ENCODE data around the gene COPB1. TPM values are rescaled to one million over a fixed set of nuclear protein-coding genes. Genes with fewer than 3 reads are reported as not detected.
A peak's percentile ranks its signal among the peaks of the same experiment; 100 is the strongest.
"Not testable (repeated sequence)": the region's sequence is repeated elsewhere in the genome, so short reads cannot be mapped to it uniquely, and the experiment has no call there.

Gene COPB1
- total and polyA plus RNA-seq, 2 of the 13 experiments (the other 11 are each of a cell fraction or from before 2014, with no cell fraction given), result 114 to 195 TPM

DNA sequence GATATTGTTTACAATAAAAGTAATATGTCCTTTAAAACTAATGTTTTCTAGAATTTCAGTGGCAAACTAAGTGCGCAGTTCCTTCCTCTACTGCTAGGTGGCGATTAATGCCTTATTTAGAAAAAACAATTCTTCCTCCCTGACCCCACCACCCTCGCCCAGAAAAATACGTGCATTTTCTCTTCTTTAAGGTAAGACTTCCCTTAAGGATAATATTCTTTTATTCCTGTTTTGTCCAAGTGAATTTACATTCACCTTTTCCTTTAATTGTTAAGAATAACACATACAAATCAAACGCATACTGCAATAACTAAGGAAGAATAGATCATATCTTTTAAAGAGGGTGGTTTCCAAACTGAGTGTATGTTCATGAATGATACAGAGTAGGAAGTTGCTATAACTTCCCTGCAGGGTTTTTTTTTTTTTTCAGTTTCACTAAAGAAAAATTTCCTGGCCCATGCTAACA is 37.6 kb upstream of the COPB1 start:
- DNase-seq (ENCODE audit: low spot score), result peak; percentile 20
- H3K4me3 ChIP-seq (replicated peaks in 1 of 3; ENCODE audit: insufficient read depth in 1 of 3, low read depth in 2 of 3, low read length in 3 of 3), result no peak overlapping the region
- BruUV-seq (replicated peaks), result no TSS peak
- no peak overlapping the region for H3K9ac ChIP-seq (ENCODE audit: insufficient read depth, low read depth, low read length)
- H3K27ac ChIP-seq (ENCODE audit: extremely low read length, insufficient read depth, low read length), result peak overlapping the region; percentile 6
- ChIA-PET CTCF (ENCODE audit: low intra/inter-chr PET ratio, low total read pairs) (interaction anchor here (1.8 kb wide), 1 partner anchor 371 kb away, joined by 6 read pairs; no protein-coding TSS in a partner anchor), POLR2A (no interaction called here)
- H3K36me3 ChIP-seq (replicated peaks in 1 of 2; ENCODE audit: control insufficient read depth in 1 of 2, insufficient read depth in 2 of 2, low read length in 2 of 2), result no peaks in the 10 kb centered on the region; a peak in 1 of 5 replicates
- 0 out of 2 replicates have a peak overlapping the region, but pooled peaks have one; percentile 29 for H3K4me2 ChIP-seq (ENCODE audit: low read depth, low read length)
- no peaks in the 10 kb centered on the region for H3K9me3 ChIP-seq (ENCODE audit: low read length)
- H3K27me3 ChIP-seq (ENCODE audit: control insufficient read depth in 1 of 2, insufficient read depth in 2 of 2, low read length in 2 of 2), result no peaks in the 10 kb centered on the region
- H4K20me1 ChIP-seq (ENCODE audit: insufficient read depth, low read length), result no peaks in the 10 kb centered on the region
- FAIRE-seq, result no peak
- TF ChIP-seq RAD21 (CRISPR knock-in tag; IDR thresholded peaks at IDR 0.05) (peak; percentile 50; the same call in 1 of the 2 replicates), ZFP82 (CRISPR knock-in tag; IDR thresholded peaks at IDR 0.05; ENCODE audit: borderline replicate concordance) (no peak), REXO4 (CRISPR knock-in tag; IDR thresholded peaks at IDR 0.05; ENCODE audit: borderline replicate concordance) (no peak), STAG1 (CRISPR knock-in tag; IDR thresholded peaks at IDR 0.05) (peak; percentile 76), SRF (IDR thresholded peaks at IDR 0.05; ENCODE audit: low read depth, low read length) (peak; percentile 29; the same call in 1 of the 2 replicates), SMC3 (IDR thresholded peaks at IDR 0.05; ENCODE audit: low read length) (peak; percentile 63)
- TF ChIP-seq, protein P1, sequence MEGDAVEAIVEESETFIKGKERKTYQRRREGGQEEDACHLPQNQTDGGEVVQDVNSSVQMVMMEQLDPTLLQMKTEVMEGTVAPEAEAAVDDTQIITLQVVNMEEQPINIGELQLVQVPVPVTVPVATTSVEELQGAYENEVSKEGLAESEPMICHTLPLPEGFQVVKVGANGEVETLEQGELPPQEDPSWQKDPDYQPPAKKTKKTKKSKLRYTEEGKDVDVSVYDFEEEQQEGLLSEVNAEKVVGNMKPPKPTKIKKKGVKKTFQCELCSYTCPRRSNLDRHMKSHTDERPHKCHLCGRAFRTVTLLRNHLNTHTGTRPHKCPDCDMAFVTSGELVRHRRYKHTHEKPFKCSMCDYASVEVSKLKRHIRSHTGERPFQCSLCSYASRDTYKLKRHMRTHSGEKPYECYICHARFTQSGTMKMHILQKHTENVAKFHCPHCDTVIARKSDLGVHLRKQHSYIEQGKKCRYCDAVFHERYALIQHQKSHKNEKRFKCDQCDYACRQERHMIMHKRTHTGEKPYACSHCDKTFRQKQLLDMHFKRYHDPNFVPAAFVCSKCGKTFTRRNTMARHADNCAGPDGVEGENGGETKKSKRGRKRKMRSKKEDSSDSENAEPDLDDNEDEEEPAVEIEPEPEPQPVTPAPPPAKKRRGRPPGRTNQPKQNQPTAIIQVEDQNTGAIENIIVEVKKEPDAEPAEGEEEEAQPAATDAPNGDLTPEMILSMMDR (CRISPR knock-in tag; IDR thresholded peaks at IDR 0.05), result peak; percentile 63
- intact Hi-C loops (cut with micrococcal nuclease; ENCODE audit: unreplicated experiment), result loop anchor here (1.0 to 5.0 kb wide), 3 partner anchors 107 to 370 kb away; no protein-coding TSS in a partner anchor
- peak; percentile 49; the same call in 2 of the 3 replicates for ATAC-seq
- H3K79me2 ChIP-seq (ENCODE audit: insufficient read depth, low read length), result no peaks in the 10 kb centered on the region
- H3K4me1 ChIP-seq (ENCODE audit: insufficient read depth, low read length), result peaks cover 31% of the 10 kb centered on the region
- WGBS (ENCODE audit: low lambda C conversion rate), result 26% methylated on average over 5 of the region's 5 CpGs
- H2AFZ ChIP-seq (ENCODE audit: low read length), result no peak overlapping the region
- in situ Hi-C loops (cut with HindIII; ENCODE audit: extremely low pct_ligation_motif_present, low pct_unique_long_range_greater_than_20kb), result loop anchor here (5.0 to 25.0 kb wide), 2 partner anchors 100 to 370 kb away; partner anchors contain the start of gene PDE3B

DNA sequence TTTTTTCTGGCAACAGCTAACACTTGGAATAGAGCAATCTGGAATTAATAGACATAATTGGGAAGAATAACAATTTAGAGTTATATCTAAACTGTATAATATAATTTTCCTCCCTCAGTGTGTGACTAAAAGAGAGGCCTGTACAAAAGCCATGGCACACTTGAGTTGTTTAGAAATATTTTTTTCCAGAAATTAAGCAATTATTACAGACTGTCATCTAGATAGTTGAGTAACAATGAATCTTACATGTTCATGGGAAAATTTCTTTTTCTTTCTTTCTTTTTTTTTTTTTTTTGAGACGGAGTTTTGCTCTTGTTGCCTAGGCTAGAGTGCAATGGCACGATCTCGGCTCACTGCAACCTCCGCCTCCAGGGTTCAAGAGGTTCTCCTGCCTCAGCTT is 35.6 kb upstream of the COPB1 start:
- H3K4me1 ChIP-seq (ENCODE audit: insufficient read depth, low read length), result peaks cover 19% of the 10 kb centered on the region
- POLR2A ChIA-PET; H3K9me3 ChIP-seq (ENCODE audit: low read length); H3K4me3 ChIP-seq (replicated peaks in 1 of 3; ENCODE audit: insufficient read depth in 1 of 3, low read depth in 2 of 3, low read length in 3 of 3); H3K79me2 ChIP-seq (ENCODE audit: insufficient read depth, low read length); H3K27ac ChIP-seq (ENCODE audit: extremely low read length, insufficient read depth, low read length); H4K20me1 ChIP-seq (ENCODE audit: insufficient read depth, low read length); ATAC-seq; H2AFZ ChIP-seq (ENCODE audit: low read length); H3K36me3 ChIP-seq (replicated peaks in 1 of 2; ENCODE audit: control insufficient read depth in 1 of 2, insufficient read depth in 2 of 2, low read length in 2 of 2); H3K9ac ChIP-seq (ENCODE audit: insufficient read depth, low read depth, low read length); FAIRE-seq; DNase-seq (ENCODE audit: low spot score); H3K4me2 ChIP-seq (ENCODE audit: low read depth, low read length); CTCF ChIA-PET (ENCODE audit: low intra/inter-chr PET ratio, low total read pairs); BruUV-seq (replicated peaks); H3K27me3 ChIP-seq (ENCODE audit: control insufficient read depth in 1 of 2, insufficient read depth in 2 of 2, low read length in 2 of 2): not testable (repeated sequence)
- intact Hi-C loops (cut with micrococcal nuclease; ENCODE audit: unreplicated experiment) (loop anchor here (5.0 kb wide), 1 partner anchor 252 kb away; no protein-coding TSS in a partner anchor), in situ Hi-C loops (cut with HindIII; ENCODE audit: extremely low pct_ligation_motif_present, low pct_unique_long_range_greater_than_20kb) (loop anchor here (5.0 to 25.0 kb wide), 2 partner anchors 102 to 372 kb away; partner anchors contain the start of gene PDE3B)
- 94% methylated on average over 4 of the region's 4 CpGs for WGBS (ENCODE audit: low lambda C conversion rate)
